NCI-H2171 treated with DMSO at 0.1 percent for 48 hours (cell line): ENCODE results near the gene NDUFB4.
"Not testable (repeated sequence)": the region's sequence is repeated elsewhere in the genome, so short reads cannot be mapped to it uniquely, and the experiment has no call there.

Experiments
- DNase-seq: peaks from one replicate; lab custom pipeline; 2025; lab: John Stamatoyannopoulos, UW

NDUFB4 gene

GRCh38 chr3:120637851-120638559 is 41.9 kb downstream of the NDUFB4 start:
- DNase-seq = no peak

- not testable (repeated sequence) for DNase-seq
Observed at GRCh38 chr3:120638820-120639219, 42.7 kb downstream of the NDUFB4 start.

- DNase-seq = peak; percentile 15
Observed at GRCh38 chr3:120640231-120640630, 44.1 kb downstream of the NDUFB4 start.

GRCh38 chr3:120641696-120642246 is 45.6 kb downstream of the NDUFB4 start:
- DNase-seq = no peak

- no peak for DNase-seq
Observed at GRCh38 chr3:120642368-120642948, 46.3 kb downstream of the NDUFB4 start.

GRCh38 chr3:120645083-120645845 is 49.1 kb downstream of the NDUFB4 start:
- DNase-seq = no peak

- DNase-seq = no peak
Observed at GRCh38 chr3:120646771-120647432, 50.8 kb downstream of the NDUFB4 start.

GRCh38 chr3:120648290-120648689 is 52.2 kb downstream of the NDUFB4 start:
- no peak for DNase-seq

GRCh38 chr3:120649830-120650233 is 53.7 kb downstream of the NDUFB4 start:
- no peak for DNase-seq

- DNase-seq = no peak
Observed at GRCh38 chr3:120650311-120650710, 54.2 kb downstream of the NDUFB4 start.
